A549 (cell line): ENCODE data around the gene CSTF1. TPM values are rescaled to one million over a fixed set of nuclear protein-coding genes. Genes with fewer than 3 reads are reported as not detected.
A peak's percentile ranks its signal among the peaks of the same experiment; 100 is the strongest.

Experiments
- ATAC-seq, 2 experiments: fragments of 200-7000 bp in 1 of 2; fragments of >200 bp in 1 of 2; cut with Nextera tagmentation in 1 of 2; cut with Tn5 transposase in 1 of 2; 3 replicates each; pipeline versions ENCODE4 v1.8.0 to v1.9.1; 2018 to 2020; ENCODE audit warnings: mild to moderate bottlenecking in 1 of 2, moderate library complexity in 1 of 2
- CTCF ChIA-PET: fragments of 300-600 bp; sonication (Branson Sonifier 250); formaldehyde crosslinking; extraction: SDS; loops from one replicate; lab custom pipeline; 2021; ENCODE audit warnings: antibody characterized with exemption, inconsistent platforms; lab: Yijun Ruan, JAX
- POLR2A ChIA-PET: fragments of 350-600 bp; formaldehyde crosslinking; extraction: SDS; loops from one replicate; lab custom pipeline; 2021; ENCODE audit warnings: antibody characterized with exemption, inconsistent platforms; lab: Yijun Ruan, JAX
- DNase-seq, 2 experiments: peaks; one replicate each; pipeline versions ENCODE4 v3.0.0 to v3.0.0-alpha.2; 2011 to 2016; ENCODE audit warnings: low read depth in 1 of 2, low spot score in 1 of 2
- FAIRE-seq: peaks from 2 replicates; lab custom pipeline; 2011; peaks lifted over from hg19 to GRCh38; lab: Jason Lieb, UNC
- H3K27ac ChIP-seq, 2 experiments: fragments of >200 bp; sonication (Bioruptor Twin); formaldehyde crosslinking; 3 replicates each; pipeline ENCODE4 v1.5.1; 2016 to 2017
- H3K4me1 ChIP-seq: fragments of >200 bp; sonication (Bioruptor Twin); formaldehyde crosslinking; 3 replicates; pipeline ENCODE4 v1.6.1; 2016
- H3K4me2 ChIP-seq: fragments of >200 bp; sonication (Bioruptor Twin); formaldehyde crosslinking; 3 replicates; pipeline ENCODE4 v1.6.1; 2016
- H3K4me3 ChIP-seq: fragments of >200 bp; sonication (Bioruptor Twin); formaldehyde crosslinking; 3 replicates; pipeline ENCODE4 v1.5.1; 2016
- H3K9me3 ChIP-seq: fragments of >200 bp; sonication (Bioruptor Twin); formaldehyde crosslinking; 3 replicates; pipeline ENCODE4 v1.6.1; 2016
- BHLHE40 ChIP-seq: IDR thresholded peaks from 2 replicates; pipeline ENCODE4 v1.6.1; 2012; ENCODE audit warnings: low read depth, low read length, inconsistent platforms
- CBX8 ChIP-seq: fragments of 200-600 bp; sonication (generic); IDR thresholded peaks from 2 replicates; pipeline ENCODE4 v1.6.1; 2016
- CEBPB ChIP-seq, 2 experiments: fragments of >200 bp in 1 of 2; sonication (Bioruptor Twin) in 1 of 2; formaldehyde crosslinking in 1 of 2; IDR thresholded peaks; 2 replicates each; pipeline ENCODE4 v1.6.1; 2012 to 2016
- EP300 ChIP-seq, 2 experiments: fragments of >200 bp; sonication (Bioruptor Twin); formaldehyde crosslinking; IDR thresholded peaks; 2 replicates in 1 of 2; 3 replicates in 1 of 2; pipeline ENCODE4 v1.6.1; 2016 to 2017
- FOSL2 ChIP-seq, 2 experiments: fragments of 450-650 bp in 1 of 2; fragments of >200 bp in 1 of 2; sonication (Bioruptor Twin) in 1 of 2; formaldehyde crosslinking; IDR thresholded peaks; 2 replicates each; pipeline versions ENCODE4 v1.5.0 to v1.6.1; 2016 to 2020; ENCODE audit warnings: mild to moderate bottlenecking in 1 of 2, moderate library complexity in 1 of 2
- FOXS1 ChIP-seq: fragments of 250-450 bp; sonication (Bioruptor Pico); IDR thresholded peaks from 2 replicates; pipeline ENCODE4 v1.5.0; 2020; ENCODE audit warnings: mild to moderate bottlenecking, moderate library complexity
- HDAC2 ChIP-seq: fragments of 200-600 bp; sonication (generic); IDR thresholded peaks from 2 replicates; pipeline ENCODE4 v1.6.1; 2016
- HMGXB4 ChIP-seq: fragments of 250-450 bp; sonication (Bioruptor Pico); IDR thresholded peaks from 2 replicates; pipeline ENCODE4 v1.5.0; 2021; ENCODE audit warnings: mild to moderate bottlenecking, moderate library complexity, borderline replicate concordance
- HOXB5 ChIP-seq: fragments of 250-450 bp; sonication (Bioruptor Pico); IDR thresholded peaks from 2 replicates; pipeline ENCODE4 v1.5.0; 2020; ENCODE audit warnings: mild to moderate bottlenecking, moderate library complexity
- KDM1A ChIP-seq: fragments of 200-600 bp; sonication (generic); IDR thresholded peaks from 2 replicates; pipeline ENCODE4 v1.6.1; 2016; ENCODE audit warnings: low read depth, mild to moderate bottlenecking
- MAFK ChIP-seq: fragments of 450-650 bp; IDR thresholded peaks from 2 replicates; pipeline ENCODE4 v1.6.1; 2014; ENCODE audit not compliant: partially characterized antibody
- MAZ ChIP-seq: fragments of 150-350 bp; IDR thresholded peaks from 2 replicates; pipeline ENCODE4 v1.6.1; 2014; ENCODE audit warnings: antibody characterized with exemption, low read depth, low read length, borderline replicate concordance
- RARB ChIP-seq: fragments of 250-450 bp; sonication (Bioruptor Pico); IDR thresholded peaks from 2 replicates; pipeline ENCODE4 v1.8.0; 2021; ENCODE audit warnings: mild to moderate bottlenecking, moderate library complexity
- TFCP2L1 ChIP-seq: fragments of 250-450 bp; sonication (Bioruptor Pico); IDR thresholded peaks from 2 replicates; pipeline ENCODE4 v1.5.0; 2021; ENCODE audit warnings: mild to moderate bottlenecking
- TP53 ChIP-seq: fragments of 250-450 bp; sonication (Bioruptor Pico); IDR thresholded peaks from 2 replicates; pipeline ENCODE4 v1.5.0; 2021; ENCODE audit warnings: mild to moderate bottlenecking, moderate library complexity
- WGBS: methylation state at CpG from one replicate; pipeline ENCODE4 v1.1.6; 2017; ENCODE audit errors: missing lambda C conversion rate; 5-methylcytosine and 5-hydroxymethylcytosine counted together
- polyA plus RNA-seq, 4 experiments: library from polyadenylated mRNA; depleted of rRNA in 3 of 4; stranded (reverse); fragments of >200 nt; fragmentation: RNase III in 1 of 4; extraction: RNeasy Plus Mini Kit Qiagen cat#74134 plus additional on column Dnase treatment in 1 of 4; gene quantifications; 2 replicates in 3 of 4; 3 replicates in 1 of 4; pipeline ENCODE4 v1.2.3, GENCODE V29; 2011 to 2017
- TF ChIP-seq, protein P1 (sequence below): fragments of 200-600 bp; sonication (generic); IDR thresholded peaks from 2 replicates; pipeline ENCODE4 v1.6.1; 2016; ENCODE audit warnings: antibody characterized with exemption, mild to moderate bottlenecking, moderate library complexity

CSTF1 gene
- polyA plus RNA-seq, 2 of the 4 experiments (the other 2 are of a cell fraction): 40.9 to 79.9 TPM

DNA sequence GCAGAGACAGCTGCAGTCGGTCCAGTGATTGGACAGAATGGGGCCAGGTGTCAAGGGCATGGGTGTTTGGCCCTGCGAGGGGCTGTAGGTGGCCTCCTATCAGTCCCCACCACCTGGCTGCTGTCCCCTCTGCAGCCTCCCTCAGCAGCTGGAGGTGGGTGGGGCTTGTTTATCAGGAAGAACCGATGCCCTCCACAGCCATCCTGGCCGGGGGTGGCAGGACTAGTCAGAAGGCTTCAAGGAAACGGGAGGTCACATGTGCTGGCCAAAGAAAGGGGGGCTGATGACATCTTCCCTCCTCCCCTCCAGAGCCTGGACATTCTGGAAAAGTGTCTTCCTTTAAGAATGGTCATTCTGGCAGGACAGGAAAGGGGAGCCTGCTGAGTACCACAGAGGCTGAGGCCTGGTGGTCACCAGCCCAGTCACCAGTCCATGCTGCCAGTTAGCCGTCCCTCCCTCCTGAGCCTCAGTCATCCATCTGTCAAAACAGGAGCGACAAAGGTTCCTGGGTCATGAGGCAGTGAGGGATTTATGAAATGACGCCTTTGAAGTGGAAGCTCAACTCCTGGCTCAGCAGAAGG, 29.5 kb upstream of the CSTF1 start (continued):
- TF ChIP-seq, protein P1, sequence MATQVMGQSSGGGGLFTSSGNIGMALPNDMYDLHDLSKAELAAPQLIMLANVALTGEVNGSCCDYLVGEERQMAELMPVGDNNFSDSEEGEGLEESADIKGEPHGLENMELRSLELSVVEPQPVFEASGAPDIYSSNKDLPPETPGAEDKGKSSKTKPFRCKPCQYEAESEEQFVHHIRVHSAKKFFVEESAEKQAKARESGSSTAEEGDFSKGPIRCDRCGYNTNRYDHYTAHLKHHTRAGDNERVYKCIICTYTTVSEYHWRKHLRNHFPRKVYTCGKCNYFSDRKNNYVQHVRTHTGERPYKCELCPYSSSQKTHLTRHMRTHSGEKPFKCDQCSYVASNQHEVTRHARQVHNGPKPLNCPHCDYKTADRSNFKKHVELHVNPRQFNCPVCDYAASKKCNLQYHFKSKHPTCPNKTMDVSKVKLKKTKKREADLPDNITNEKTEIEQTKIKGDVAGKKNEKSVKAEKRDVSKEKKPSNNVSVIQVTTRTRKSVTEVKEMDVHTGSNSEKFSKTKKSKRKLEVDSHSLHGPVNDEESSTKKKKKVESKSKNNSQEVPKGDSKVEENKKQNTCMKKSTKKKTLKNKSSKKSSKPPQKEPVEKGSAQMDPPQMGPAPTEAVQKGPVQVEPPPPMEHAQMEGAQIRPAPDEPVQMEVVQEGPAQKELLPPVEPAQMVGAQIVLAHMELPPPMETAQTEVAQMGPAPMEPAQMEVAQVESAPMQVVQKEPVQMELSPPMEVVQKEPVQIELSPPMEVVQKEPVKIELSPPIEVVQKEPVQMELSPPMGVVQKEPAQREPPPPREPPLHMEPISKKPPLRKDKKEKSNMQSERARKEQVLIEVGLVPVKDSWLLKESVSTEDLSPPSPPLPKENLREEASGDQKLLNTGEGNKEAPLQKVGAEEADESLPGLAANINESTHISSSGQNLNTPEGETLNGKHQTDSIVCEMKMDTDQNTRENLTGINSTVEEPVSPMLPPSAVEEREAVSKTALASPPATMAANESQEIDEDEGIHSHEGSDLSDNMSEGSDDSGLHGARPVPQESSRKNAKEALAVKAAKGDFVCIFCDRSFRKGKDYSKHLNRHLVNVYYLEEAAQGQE: no peak
- TF ChIP-seq FOXS1 (CRISPR knock-in tag): no peak
- TF ChIP-seq KDM1A: no peak
- no peak for TF ChIP-seq HOXB5
- TF ChIP-seq, all 56 proteins: peak for 0

GRCh38 chr20:56363491-56363890, 29.0 kb upstream of the CSTF1 start:
- no peak overlapping the region for H3K27ac ChIP-seq
- CTCF ChIA-PET: no interaction called here
- H3K4me1 ChIP-seq: no peaks in the 10 kb centered on the region
- no peak overlapping the region for H3K4me2 ChIP-seq
- no peak for DNase-seq
- TF ChIP-seq MAFK (no peak), HDAC2 (no peak), TFCP2L1 (CRISPR knock-in tag) (no peak), BHLHE40 (no peak), EP300 (IDR thresholded peaks at IDR 0.05) (no peak), HMGXB4 (CRISPR knock-in tag) (no peak), RARB (CRISPR knock-in tag) (no peak), CEBPB (IDR thresholded peaks at IDR 0.05) (no peak)
- TF ChIP-seq, all 56 proteins: peak for 0
- POLR2A ChIA-PET: no interaction called here
- no peak overlapping the region for H3K4me3 ChIP-seq
- H3K9me3 ChIP-seq: no peaks in the 10 kb centered on the region
- ATAC-seq (no peak), FAIRE-seq (no peak)
- WGBS: 82% methylated on average over 6 of the region's 6 CpGs

- Histone ChIP-seq H3K4me3 (no peak overlapping the region), H3K9me3 (no peaks in the 10 kb centered on the region), H3K4me1 (peaks cover under 1% of the 10 kb centered on the region; the same call in 2 of the 3 replicates), H3K4me2 (no peak overlapping the region), H3K27ac (no peak overlapping the region)
- DNase-seq (no peak), FAIRE-seq (no peak), ATAC-seq (no peak)
- ChIA-PET CTCF (interaction anchor here (1.1 kb wide), 1 partner anchor 25 kb away, joined by 4 read pairs; no protein-coding TSS in a partner anchor), POLR2A (interaction anchor here (1.5 kb wide), 1 partner anchor 10 kb away, joined by 5 read pairs; the partner anchor contains the start of gene FAM210B)
- TF ChIP-seq FOSL2 (IDR thresholded peaks at IDR 0.05) (no peak), FOSL2 (CRISPR knock-in tag; IDR thresholded peaks at IDR 0.05) (no peak), TFCP2L1 (CRISPR knock-in tag) (no peak), CBX8 (no peak), TP53 (CRISPR knock-in tag) (0 out of 2 replicates have a peak, but pooled peaks have one; percentile 19), MAFK (no peak), MAZ (no peak), KDM1A (no peak)
- WGBS: 85% methylated on average over 6 of the region's 6 CpGs
Observed at GRCh38 chr20:56368351-56369134, 23.9 kb upstream of the CSTF1 start.
